WTC11 (cell line): ENCODE data around the gene DOK5.

Experiments used
- CTCF ChIP-seq: fragments of 200-600 bp; IDR thresholded peaks from 2 replicates; pipeline ENCODE4 v1.8.0; 2022; ENCODE audit warnings: antibody characterized with exemption
- FOXJ3 ChIP-seq: sonication (generic); formaldehyde crosslinking; IDR thresholded peaks from 2 replicates; pipeline ENCODE4 v1.9.0; 2021; ENCODE audit warnings: missing genetic modification reagents, mild to moderate bottlenecking, borderline replicate concordance
- FOXK1 ChIP-seq: sonication (generic); formaldehyde crosslinking; IDR thresholded peaks from 2 replicates; pipeline ENCODE4 v1.8.0; 2022; ENCODE audit warnings: mild to moderate bottlenecking, moderate library complexity, missing genetic modification reagents
- MAX ChIP-seq: sonication (generic); formaldehyde crosslinking; IDR thresholded peaks from 2 replicates; pipeline ENCODE4 v1.8.0; 2022; ENCODE audit warnings: mild to moderate bottlenecking, missing genetic modification reagents
- NFE2L1 ChIP-seq: sonication (generic); formaldehyde crosslinking; IDR thresholded peaks from 2 replicates; pipeline ENCODE4 v1.8.1; 2023; ENCODE audit warnings: missing genetic modification reagents
- SMAD3 ChIP-seq: sonication (generic); formaldehyde crosslinking; IDR thresholded peaks from 2 replicates; pipeline ENCODE4 v1.8.0; 2022; ENCODE audit warnings: missing genetic modification reagents, mild to moderate bottlenecking, borderline replicate concordance
- SP1 ChIP-seq: sonication (generic); formaldehyde crosslinking; conservative IDR thresholded peaks from 2 replicates; pipeline ENCODE4 v1.8.1; 2022; ENCODE audit warnings: missing genetic modification reagents
- TCF7 ChIP-seq: sonication (generic); formaldehyde crosslinking; IDR thresholded peaks from 2 replicates; pipeline ENCODE4 v1.8.0; 2022; ENCODE audit warnings: mild to moderate bottlenecking, low read depth, missing genetic modification reagents, moderate library complexity
- ZNF232 ChIP-seq: sonication (generic); formaldehyde crosslinking; IDR thresholded peaks from 2 replicates; pipeline ENCODE4 v1.8.0; 2022; ENCODE audit warnings: mild to moderate bottlenecking, missing genetic modification reagents
- ZNF263 ChIP-seq: sonication (generic); formaldehyde crosslinking; IDR thresholded peaks from 2 replicates; pipeline ENCODE4 v1.8.1; 2022; ENCODE audit warnings: low read depth, mild to moderate bottlenecking, moderate library complexity, missing genetic modification reagents

DNA sequence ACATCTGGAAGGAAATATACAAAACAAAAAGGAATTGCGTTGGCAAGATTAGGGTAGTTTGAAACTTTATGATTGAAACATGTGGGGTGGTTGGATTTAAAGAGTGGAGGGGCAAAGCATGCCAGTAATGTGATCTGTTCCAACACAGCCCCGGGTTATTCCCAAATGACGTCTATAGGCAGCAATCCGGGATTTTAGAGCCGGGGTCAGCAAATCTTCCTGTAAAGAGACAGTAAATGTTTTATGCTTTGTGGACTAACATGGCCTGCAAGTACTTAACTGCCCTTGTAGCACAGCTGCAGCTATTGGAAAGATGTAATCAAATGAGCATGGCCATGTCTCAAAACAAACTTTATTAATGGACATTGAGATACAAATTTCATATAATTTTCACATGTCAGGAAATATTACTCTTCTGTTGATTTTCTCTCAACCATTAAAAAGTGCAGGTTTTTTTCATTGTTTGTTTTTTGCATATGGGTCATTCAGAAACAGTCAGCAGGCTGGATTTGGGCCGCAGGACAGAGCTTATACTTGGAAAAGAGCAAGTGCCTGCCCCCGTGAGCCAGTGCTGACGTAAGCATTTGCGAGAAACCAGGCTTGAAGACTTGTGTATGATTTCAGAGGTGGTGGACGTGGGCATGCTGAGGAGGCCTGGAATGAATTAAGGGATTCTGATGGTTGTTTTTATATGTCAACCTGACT lies 136.5 kb downstream of the DOK5 start:
- TF ChIP-seq CTCF: no peak
- no peak for TF ChIP-seq MAX
- TF ChIP-seq ZNF232 (CRISPR knock-in tag): no peak
- TF ChIP-seq ZNF263 (CRISPR knock-in tag): no peak
- TF ChIP-seq SP1 (CRISPR knock-in tag): no peak
- TF ChIP-seq FOXJ3 (CRISPR knock-in tag): no peak
- no peak for TF ChIP-seq FOXK1 (CRISPR knock-in tag)
- TF ChIP-seq NFE2L1 (CRISPR knock-in tag): no peak
- TF ChIP-seq SMAD3 (CRISPR knock-in tag): no peak
- TF ChIP-seq TCF7 (CRISPR knock-in tag): no peak
